Mononuclear cell (primary cell): Measurements from ENCODE around the gene CEP120. TPM values are rescaled to one million over a fixed set of nuclear protein-coding genes. Genes with fewer than 3 reads are reported as not detected.
"Not testable (repeated sequence)": the region's sequence is repeated elsewhere in the genome, so short reads cannot be mapped to it uniquely, and the experiment has no call there.

Experiments
- H3K27me3 ChIP-seq: 2 replicates; pipeline ENCODE4 v1.6.0; 2011; ENCODE audit warnings: low read length, control low read depth; ENCODE audit not compliant: insufficient read depth
- H3K4me1 ChIP-seq: 2 replicates; pipeline ENCODE4 v1.5.1; 2011; ENCODE audit warnings: mild to moderate bottlenecking, low read length, control low read depth; ENCODE audit not compliant: insufficient read depth
- H3K4me3 ChIP-seq: 2 replicates; pipeline ENCODE4 v1.5.1; 2011; ENCODE audit warnings: mild to moderate bottlenecking, low read length, moderate library complexity
- H3K9me3 ChIP-seq: 2 replicates; pipeline ENCODE4 v1.5.1; 2011; ENCODE audit warnings: low read depth, mild to moderate bottlenecking, control low read depth, low read length
- total RNA-seq: library from RNA; depleted of rRNA; stranded (reverse); fragments of >200 nt; gene quantifications from one replicate; pipeline ENCODE4 v1.2.3, GENCODE V29; 2012

Gene CEP120
- total RNA-seq, 1 donor: 61.1 TPM

GRCh38 chr5:123448743-123449142 is 25.5 kb upstream of the CEP120 start:
- Histone ChIP-seq H3K4me1 (peaks cover 3% of the 10 kb centered on the region), H3K27me3 (no peaks in the 10 kb centered on the region), H3K9me3 (no peaks in the 10 kb centered on the region), H3K4me3 (no peak overlapping the region)

GRCh38 chr5:123448017-123448617 is 24.9 kb upstream of the CEP120 start:
- H3K9me3 ChIP-seq: no peaks in the 10 kb centered on the region
- peaks cover 3% of the 10 kb centered on the region for H3K4me1 ChIP-seq
- H3K4me3 ChIP-seq: no peak overlapping the region
- no peaks in the 10 kb centered on the region for H3K27me3 ChIP-seq

- no peaks in the 10 kb centered on the region for H3K27me3 ChIP-seq
- no peak overlapping the region for H3K4me3 ChIP-seq
- H3K4me1 ChIP-seq: no peaks in the 10 kb centered on the region
- H3K9me3 ChIP-seq: no peaks in the 10 kb centered on the region
These were observed 20.8 kb upstream of the CEP120 start for GRCh38 chr5:123444016-123444415.

GRCh38 chr5:123441408-123441807 is 18.2 kb upstream of the CEP120 start:
- Histone ChIP-seq H3K4me1 (peaks cover 4% of the 10 kb centered on the region), H3K27me3 (no peaks in the 10 kb centered on the region), H3K9me3 (no peaks in the 10 kb centered on the region), H3K4me3 (no peak overlapping the region)

- Histone ChIP-seq H3K9me3 (no peaks in the 10 kb centered on the region), H3K4me1 (peaks cover 4% of the 10 kb centered on the region), H3K27me3 (no peaks in the 10 kb centered on the region), H3K4me3 (no peak overlapping the region)
These were observed 17.4 kb upstream of the CEP120 start for GRCh38 chr5:123440456-123441181.

- no peaks in the 10 kb centered on the region for H3K9me3 ChIP-seq
- no peaks in the 10 kb centered on the region for H3K27me3 ChIP-seq
- peaks cover 4% of the 10 kb centered on the region for H3K4me1 ChIP-seq
- H3K4me3 ChIP-seq: no peak overlapping the region
These were observed 16.5 kb upstream of the CEP120 start for GRCh38 chr5:123439709-123440108.

- Histone ChIP-seq H3K27me3 (no peaks in the 10 kb centered on the region), H3K4me3 (no peak overlapping the region), H3K4me1 (peaks cover 4% of the 10 kb centered on the region), H3K9me3 (no peaks in the 10 kb centered on the region)
These were observed 15.7 kb upstream of the CEP120 start for GRCh38 chr5:123438902-123439301.

GRCh38 chr5:123438244-123438643 is 15.0 kb upstream of the CEP120 start:
- Histone ChIP-seq H3K4me3 (no peak overlapping the region), H3K4me1 (peaks cover 7% of the 10 kb centered on the region), H3K9me3 (no peaks in the 10 kb centered on the region), H3K27me3 (no peaks in the 10 kb centered on the region)

GRCh38 chr5:123436201-123436600 is 13.0 kb upstream of the CEP120 start:
- no peaks in the 10 kb centered on the region for H3K9me3 ChIP-seq
- peaks cover 8% of the 10 kb centered on the region for H3K4me1 ChIP-seq
- H3K4me3 ChIP-seq: no peak overlapping the region
- no peaks in the 10 kb centered on the region for H3K27me3 ChIP-seq

- Histone ChIP-seq H3K4me1 (peaks cover 12% of the 10 kb centered on the region), H3K4me3 (no peak overlapping the region), H3K27me3 (no peaks in the 10 kb centered on the region), H3K9me3 (no peaks in the 10 kb centered on the region)
These were observed 11.6 kb upstream of the CEP120 start for GRCh38 chr5:123434796-123435195.

- Histone ChIP-seq H3K4me1 (peaks cover 24% of the 10 kb centered on the region), H3K27me3 (no peaks in the 10 kb centered on the region), H3K9me3 (no peaks in the 10 kb centered on the region), H3K4me3 (no peak overlapping the region)
These were observed 10.4 kb upstream of the CEP120 start for GRCh38 chr5:123433596-123433995.

GRCh38 chr5:123430441-123430840 is 7.2 kb upstream of the CEP120 start:
- H3K4me3 ChIP-seq, H3K9me3 ChIP-seq, H3K27me3 ChIP-seq: not testable (repeated sequence)
- H3K4me1 ChIP-seq: peaks cover 29% of the 10 kb centered on the region

GRCh38 chr5:123429993-123430392 is 6.8 kb upstream of the CEP120 start:
- Histone ChIP-seq H3K4me1 (peaks cover 33% of the 10 kb centered on the region), H3K9me3 (no peaks in the 10 kb centered on the region), H3K4me3 (no peak overlapping the region), H3K27me3 (no peaks in the 10 kb centered on the region)

- no peaks in the 10 kb centered on the region for H3K27me3 ChIP-seq
- H3K4me1 ChIP-seq: peaks cover 38% of the 10 kb centered on the region
- no peak overlapping the region for H3K4me3 ChIP-seq
- H3K9me3 ChIP-seq: no peaks in the 10 kb centered on the region
These were observed 6.2 kb upstream of the CEP120 start for GRCh38 chr5:123429221-123429954.

GRCh38 chr5:123428521-123429220 is 5.5 kb upstream of the CEP120 start:
- Histone ChIP-seq H3K9me3 (no peaks in the 10 kb centered on the region), H3K4me1 (peaks cover 42% of the 10 kb centered on the region), H3K27me3 (no peaks in the 10 kb centered on the region), H3K4me3 (no peak overlapping the region)
